Endothelial cell of umbilical vein (primary cell): ENCODE results near the gene ATRNL1. TPM values are rescaled to one million over a fixed set of nuclear protein-coding genes. Genes with fewer than 3 reads are reported as not detected.

Source experiments
- BruUV-seq: library from RNA; stranded (reverse); fragments of 400-500 nt; replicated peaks from 2 replicates; lab custom pipeline; 2021; lab: Mats Ljungman, UMichigan
- CTCF ChIA-PET: fragments of 300-600, 350-600 bp; sonication (Branson Sonifier 250); formaldehyde crosslinking; loops from one replicate; lab custom pipeline; 2021; ENCODE audit warnings: antibody characterized with exemption, inconsistent platforms; lab: Charles Lee
- POLR2A ChIA-PET: fragments of 300-600, 350-600 bp; sonication (Branson Sonifier 250); formaldehyde crosslinking; loops from one replicate; lab custom pipeline; 2021; ENCODE audit warnings: antibody characterized with exemption, inconsistent platforms; lab: Charles Lee
- DNase-seq: peaks from one replicate; pipeline ENCODE4 v3.0.0-alpha.2; 2011; ENCODE audit warnings: low read depth, low spot score
- FAIRE-seq: peaks from 2 replicates; lab custom pipeline; 2011; peaks lifted over from hg19 to GRCh38; lab: Jason Lieb, UNC
- H2AFZ ChIP-seq: 2 replicates; pipeline ENCODE4 v1.6.0; 2012; ENCODE audit warnings: low read depth, low read length, control low read depth, inconsistent platforms
- H3K27ac ChIP-seq: 2 replicates; pipeline ENCODE4 v1.5.1; 2011; ENCODE audit warnings: low read depth, mild to moderate bottlenecking, control low read depth, low read length, moderate library complexity; ENCODE audit not compliant: insufficient read depth
- H3K27me3 ChIP-seq, 2 experiments: 2 replicates each; pipeline versions ENCODE4 v1.6.0 to v1.6.1; 2011; ENCODE audit warnings: low read length in 2 of 2, mixed read lengths in 1 of 2; ENCODE audit not compliant: control insufficient read depth in 2 of 2, insufficient read depth in 2 of 2
- H3K36me3 ChIP-seq, 2 experiments: 2 replicates in 1 of 2; 3 replicates in 1 of 2; pipeline ENCODE4 v1.5.1; 2011; ENCODE audit warnings: low read length in 2 of 2, mild to moderate bottlenecking in 1 of 2, moderate library complexity in 1 of 2; ENCODE audit not compliant: control insufficient read depth in 2 of 2, insufficient read depth in 2 of 2; ENCODE audit errors: extremely low read depth in 1 of 2
- H3K4me1 ChIP-seq: 3 replicates; pipeline ENCODE4 v1.5.1; 2011; ENCODE audit warnings: mild to moderate bottlenecking, low read length; ENCODE audit not compliant: control insufficient read depth, insufficient read depth; ENCODE audit errors: extremely low read depth
- H3K4me2 ChIP-seq: 2 replicates; pipeline ENCODE4 v1.6.1; 2011; ENCODE audit warnings: low read length, control low read depth, mixed read lengths; ENCODE audit not compliant: insufficient read depth
- H3K4me3 ChIP-seq, 3 experiments: fragments of 200-600 bp in 1 of 3; sonication (generic), shearing (Covaris generic) in 1 of 3; replicated peaks in 1 of 3; 2 replicates each; pipeline ENCODE4 v1.5.1; 2011 to 2016; ENCODE audit warnings: control low read depth in 3 of 3, low read length in 3 of 3, mild to moderate bottlenecking in 2 of 3, inconsistent platforms in 1 of 3, low read depth in 1 of 3, moderate library complexity in 1 of 3; ENCODE audit not compliant: insufficient read depth in 1 of 3
- H3K79me2 ChIP-seq: 2 replicates; pipeline ENCODE4 v1.6.0; 2012; ENCODE audit warnings: low read length, inconsistent platforms; ENCODE audit not compliant: control insufficient read depth, insufficient read depth
- H3K9ac ChIP-seq: replicated peaks from 2 replicates; pipeline ENCODE3; 2011; ENCODE audit warnings: low read length, control low read depth; ENCODE audit not compliant: insufficient read depth; ENCODE audit errors: extremely low read depth
- H3K9me1 ChIP-seq: replicated peaks from 3 replicates; pipeline ENCODE4 v1.6.0; 2011; ENCODE audit warnings: mild to moderate bottlenecking, low read length; ENCODE audit not compliant: control insufficient read depth, insufficient read depth; ENCODE audit errors: extremely low read depth
- H3K9me3 ChIP-seq: replicated peaks from 2 replicates; pipeline ENCODE4 v1.5.1; 2012; ENCODE audit warnings: low read length, inconsistent platforms; ENCODE audit not compliant: control insufficient read depth, insufficient read depth
- H4K20me1 ChIP-seq: replicated peaks from 2 replicates; pipeline ENCODE3; 2011; ENCODE audit warnings: mild to moderate bottlenecking, low read length; ENCODE audit not compliant: control insufficient read depth, insufficient read depth; ENCODE audit errors: extremely low read depth
- CTCF ChIP-seq, 2 donors: IDR thresholded peaks; 1 replicate in 1 of 2; 2 replicates in 1 of 2; pipeline ENCODE4 v1.5.1; 2011; ENCODE audit warnings: low read length in 2 of 2, mild to moderate bottlenecking in 2 of 2, moderate library complexity in 2 of 2, control low read depth in 1 of 2, inconsistent platforms in 1 of 2, low read depth in 1 of 2; ENCODE audit not compliant: insufficient read depth in 1 of 2; ENCODE audit errors: extremely low read depth in 1 of 2
- EZH2 ChIP-seq: IDR thresholded peaks from 2 replicates; pipeline ENCODE4 v1.6.1; 2012; ENCODE audit warnings: borderline replicate concordance, low read depth, mild to moderate bottlenecking, moderate library complexity, low read length, inconsistent platforms; ENCODE audit not compliant: severe bottlenecking
- FOS ChIP-seq: IDR thresholded peaks from 2 replicates; pipeline ENCODE4 v1.6.1; 2011; ENCODE audit warnings: mild to moderate bottlenecking, low read length, moderate library complexity, borderline replicate concordance; ENCODE audit not compliant: insufficient read depth
- GATA2 ChIP-seq: IDR thresholded peaks from 2 replicates; pipeline ENCODE4 v1.7.0; 2011; ENCODE audit warnings: low read depth, mild to moderate bottlenecking, moderate library complexity, mixed read lengths, low read length; ENCODE audit not compliant: insufficient read length, insufficient read depth
- JUN ChIP-seq: IDR thresholded peaks from 2 replicates; pipeline ENCODE4 v1.6.1; 2011; ENCODE audit warnings: borderline replicate concordance, low read depth; ENCODE audit not compliant: insufficient read length, insufficient read depth
- MAX ChIP-seq: IDR thresholded peaks from 2 replicates; pipeline ENCODE4 v1.6.1; 2011; ENCODE audit not compliant: insufficient read depth, insufficient read length
- MYC ChIP-seq: IDR thresholded peaks from one replicate; pipeline ENCODE4 v1.6.1; 2011; ENCODE audit warnings: mild to moderate bottlenecking, low read depth, low read length
- POLR2A ChIP-seq: IDR thresholded peaks from 2 replicates; pipeline ENCODE4 v1.6.1; 2012; ENCODE audit warnings: low read depth, mild to moderate bottlenecking, control low read depth, low read length
- POLR2AphosphoS5 ChIP-seq: IDR thresholded peaks from 2 replicates; pipeline ENCODE4 v1.6.1; 2012; ENCODE audit warnings: low read depth, mild to moderate bottlenecking, control low read depth, low read length, moderate library complexity; ENCODE audit not compliant: insufficient read depth
- dilution Hi-C: fragments of 300-500 bp; cut with MboI; formaldehyde crosslinking; loops from one replicate; pipeline ENCODE4 v1.15.0; 2019; ENCODE audit warnings: low sequenced_read_pairs; ENCODE audit not compliant: extremely low pct_ligation_motif_present
- intact Hi-C: fragments of 100-400 bp; cut with micrococcal nuclease; formaldehyde crosslinking; loops from one replicate; pipeline ENCODE4 v1.10.0; 2022
- polyA plus RNA-seq, 4 experiments: library from polyadenylated mRNA; depleted of rRNA in 3 of 4; stranded (reverse) in 3 of 4; unstranded in 1 of 4; fragments of >200 nt; gene quantifications; 2 replicates each; pipeline versions ENCODE4 v1.2.1 to v1.2.3, GENCODE V29; 2011 to 2012; ENCODE audit warnings: missing spikeins in 1 of 4
- total RNA-seq: library from RNA; stranded (reverse); gene quantifications from 2 replicates; pipeline ENCODE4 v1.2.3, GENCODE V29; 2021

ATRNL1 gene
- total and polyA plus RNA-seq, 2 donors (not counting 3 experiments of a cell fraction or from before 2014, with no cell fraction given), result not detected

GRCh38 chr10:115422624-115423023 lies 329.5 kb downstream of the ATRNL1 start:
- no peak overlapping the region for H3K4me3 ChIP-seq
- H3K79me2 ChIP-seq, result no peaks in the 10 kb centered on the region
- dilution Hi-C loops (no loop called here), intact Hi-C loops (no loop called here)
- H3K9me3 ChIP-seq, result no peaks in the 10 kb centered on the region
- H4K20me1 ChIP-seq, result no peaks in the 10 kb centered on the region
- ChIA-PET CTCF (interaction anchor here (1.1 kb wide), 1 partner anchor 21 kb away, joined by 3 read pairs; no protein-coding TSS in a partner anchor), POLR2A (no interaction called here)
- no TSS peak for BruUV-seq
- FAIRE-seq, result no peak
- H3K27me3 ChIP-seq, result no peaks in the 10 kb centered on the region
- no peaks in the 10 kb centered on the region for H3K9me1 ChIP-seq
- no peak overlapping the region for H2AFZ ChIP-seq
- no peaks in the 10 kb centered on the region for H3K36me3 ChIP-seq
- no peak overlapping the region for H3K27ac ChIP-seq
- DNase-seq, result no peak
- no peak overlapping the region for H3K4me2 ChIP-seq
- no peaks in the 10 kb centered on the region for H3K4me1 ChIP-seq
- H3K9ac ChIP-seq, result no peak overlapping the region
- TF ChIP-seq MAX (no peak), FOS (no peak), MYC (no peak), POLR2A (no peak), JUN (no peak), POLR2AphosphoS5 (no peak), EZH2 (no peak), CTCF (IDR thresholded peaks at IDR 0.05; ENCODE audit: extremely low read depth in 1 of 2, insufficient read depth in 1 of 2, low read depth in 1 of 2, low read length in 2 of 2) (no peak), GATA2 (no peak)
